ENCODE data around the gene RPGRIP1. TPM values are rescaled to one million over a fixed set of nuclear protein-coding genes. Genes with fewer than 3 reads are reported as not detected.

RPGRIP1 gene
- total and polyA plus RNA-seq, 2 of the 4 experiments (the other 2 are of a cell fraction): not detected

DNA sequence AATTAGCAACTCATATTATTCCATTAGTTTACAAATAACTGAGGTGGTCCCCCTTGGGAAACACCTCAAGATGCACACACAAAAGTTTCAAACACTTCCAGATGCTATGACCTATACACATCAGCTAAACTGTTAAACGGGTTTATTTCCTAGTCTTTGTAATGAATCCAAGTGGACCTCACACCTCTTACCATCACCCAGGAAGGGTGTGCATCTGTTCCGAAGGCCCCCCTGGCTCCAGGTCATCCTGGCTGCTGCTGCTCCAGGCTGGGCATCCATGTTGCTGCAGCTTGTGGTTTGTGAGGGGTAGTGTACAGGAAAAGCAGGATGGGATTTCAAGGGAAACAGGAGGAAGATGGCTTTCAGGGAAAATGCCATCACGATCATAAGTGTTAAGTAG, 17.5 kb upstream of the RPGRIP1 start:
- Histone ChIP-seq H3K27ac (ENCODE audit: insufficient read depth, low read length) (no peak overlapping the region), H3K14ac (replicated peaks; ENCODE audit: low read depth, low read length) (no peak overlapping the region), H2BK120ac (ENCODE audit: low read depth, low read length) (no peak overlapping the region), H4K8ac (ENCODE audit: low read depth in 2 of 2, low read length in 2 of 2) (no peak overlapping the region), H3K9me1 (ENCODE audit: insufficient read depth, low read length) (peaks cover 13% of the 10 kb centered on the region), H2BK5ac (ENCODE audit: low read depth, low read length, poor library complexity, severe bottlenecking) (no peak overlapping the region), H3K27me3 (ENCODE audit: control insufficient read depth, insufficient read depth, low read length) (no peaks in the 10 kb centered on the region), H3K56ac (ENCODE audit: extremely low read depth, insufficient read depth, low read length) (no peak overlapping the region), H3K4me1 (ENCODE audit: control insufficient read depth, insufficient read depth, low read length) (peaks cover 10% of the 10 kb centered on the region), H2BK20ac (ENCODE audit: low read depth, low read length) (no peak overlapping the region), H2BK15ac (ENCODE audit: low read depth, low read length) (no peak overlapping the region), H3K23ac (ENCODE audit: low read depth, low read length) (no peak overlapping the region), H3K18ac (ENCODE audit: low read depth, low read length) (no peak overlapping the region), H3K9me3 (ENCODE audit: control insufficient read depth, insufficient read depth, low read length) (no peaks in the 10 kb centered on the region), H3K4me2 (ENCODE audit: low read depth, low read length) (no peak overlapping the region), H3K36me3 (ENCODE audit: control insufficient read depth, insufficient read depth, low read length) (peaks cover 40% of the 10 kb centered on the region), H3K9ac (ENCODE audit: low read depth, low read length) (no peak overlapping the region), H4K20me1 (ENCODE audit: insufficient read depth, low read length) (peaks cover 98% of the 10 kb centered on the region), H2AK9ac (replicated peaks; ENCODE audit: low read depth, low read length, poor library complexity) (no peak overlapping the region), H3K4me3 (ENCODE audit: insufficient read depth, low read depth, low read length) (no peak overlapping the region), H3K4ac (ENCODE audit: low read depth, low read length) (no peak overlapping the region), H4K5ac (ENCODE audit: low read depth, low read length) (no peak overlapping the region), H2AFZ (replicated peaks; ENCODE audit: low read length, poor library complexity) (no peak overlapping the region), H2AK5ac (ENCODE audit: low read depth, low read length) (no peak overlapping the region), H4K91ac (ENCODE audit: insufficient read depth, low read depth, low read length) (no peak overlapping the region), H3K79me1 (ENCODE audit: low read depth in 1 of 2, low read length in 2 of 2) (peaks cover 9 to 38% of the 10 kb centered on the region in 2 experiments; a peak in 3 of 4 replicates)
- DNase-seq (no peak), ATAC-seq (ENCODE audit: low read depth) (no peak)
- ChIA-PET CTCF (no interaction called here), POLR2A (ENCODE audit: unreplicated experiment) (no interaction called here)
- in situ Hi-C loops (cut with MboI; ENCODE audit: low sequenced_read_pairs) (no loop called here), dilution Hi-C loops (cut with HindIII; ENCODE audit: low sequenced_read_pairs, unreplicated experiment) (no loop called here), intact Hi-C loops (cut with micrococcal nuclease) (no loop called here)
- TF ChIP-seq MAFK (IDR thresholded peaks at IDR 0.05; ENCODE audit: low read depth, low read length): no peak
- TF ChIP-seq POLR2A (IDR thresholded peaks at IDR 0.05; ENCODE audit: low read depth, low read length): no peak
- no peak for TF ChIP-seq CEBPB (IDR thresholded peaks at IDR 0.05; ENCODE audit: low read depth, low read length)
- no peak for TF ChIP-seq MXI1 (IDR thresholded peaks at IDR 0.05; ENCODE audit: borderline replicate concordance, low read depth, low read length)
- TF ChIP-seq, protein P1, sequence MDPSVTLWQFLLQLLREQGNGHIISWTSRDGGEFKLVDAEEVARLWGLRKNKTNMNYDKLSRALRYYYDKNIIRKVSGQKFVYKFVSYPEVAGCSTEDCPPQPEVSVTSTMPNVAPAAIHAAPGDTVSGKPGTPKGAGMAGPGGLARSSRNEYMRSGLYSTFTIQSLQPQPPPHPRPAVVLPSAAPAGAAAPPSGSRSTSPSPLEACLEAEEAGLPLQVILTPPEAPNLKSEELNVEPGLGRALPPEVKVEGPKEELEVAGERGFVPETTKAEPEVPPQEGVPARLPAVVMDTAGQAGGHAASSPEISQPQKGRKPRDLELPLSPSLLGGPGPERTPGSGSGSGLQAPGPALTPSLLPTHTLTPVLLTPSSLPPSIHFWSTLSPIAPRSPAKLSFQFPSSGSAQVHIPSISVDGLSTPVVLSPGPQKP (IDR thresholded peaks at IDR 0.05; ENCODE audit: borderline replicate concordance, low read depth, low read length): no peak
- TF ChIP-seq, protein P2, sequence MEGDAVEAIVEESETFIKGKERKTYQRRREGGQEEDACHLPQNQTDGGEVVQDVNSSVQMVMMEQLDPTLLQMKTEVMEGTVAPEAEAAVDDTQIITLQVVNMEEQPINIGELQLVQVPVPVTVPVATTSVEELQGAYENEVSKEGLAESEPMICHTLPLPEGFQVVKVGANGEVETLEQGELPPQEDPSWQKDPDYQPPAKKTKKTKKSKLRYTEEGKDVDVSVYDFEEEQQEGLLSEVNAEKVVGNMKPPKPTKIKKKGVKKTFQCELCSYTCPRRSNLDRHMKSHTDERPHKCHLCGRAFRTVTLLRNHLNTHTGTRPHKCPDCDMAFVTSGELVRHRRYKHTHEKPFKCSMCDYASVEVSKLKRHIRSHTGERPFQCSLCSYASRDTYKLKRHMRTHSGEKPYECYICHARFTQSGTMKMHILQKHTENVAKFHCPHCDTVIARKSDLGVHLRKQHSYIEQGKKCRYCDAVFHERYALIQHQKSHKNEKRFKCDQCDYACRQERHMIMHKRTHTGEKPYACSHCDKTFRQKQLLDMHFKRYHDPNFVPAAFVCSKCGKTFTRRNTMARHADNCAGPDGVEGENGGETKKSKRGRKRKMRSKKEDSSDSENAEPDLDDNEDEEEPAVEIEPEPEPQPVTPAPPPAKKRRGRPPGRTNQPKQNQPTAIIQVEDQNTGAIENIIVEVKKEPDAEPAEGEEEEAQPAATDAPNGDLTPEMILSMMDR (conservative IDR thresholded peaks at IDR 0.05; ENCODE audit: low read depth, low read length): no peak
- TF ChIP-seq BHLHE40 (IDR thresholded peaks at IDR 0.05; ENCODE audit: low read depth, low read length): no peak
- no peak for TF ChIP-seq NFE2L2 (IDR thresholded peaks at IDR 0.05; ENCODE audit: low read depth, low read length)
- TF ChIP-seq, protein P3, sequence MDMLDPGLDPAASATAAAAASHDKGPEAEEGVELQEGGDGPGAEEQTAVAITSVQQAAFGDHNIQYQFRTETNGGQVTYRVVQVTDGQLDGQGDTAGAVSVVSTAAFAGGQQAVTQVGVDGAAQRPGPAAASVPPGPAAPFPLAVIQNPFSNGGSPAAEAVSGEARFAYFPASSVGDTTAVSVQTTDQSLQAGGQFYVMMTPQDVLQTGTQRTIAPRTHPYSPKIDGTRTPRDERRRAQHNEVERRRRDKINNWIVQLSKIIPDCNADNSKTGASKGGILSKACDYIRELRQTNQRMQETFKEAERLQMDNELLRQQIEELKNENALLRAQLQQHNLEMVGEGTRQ (IDR thresholded peaks at IDR 0.05; ENCODE audit: low read depth, low read length): no peak
- TF ChIP-seq RFX5 (IDR thresholded peaks at IDR 0.05; ENCODE audit: low read depth, low read length): no peak
- TF ChIP-seq FOS (IDR thresholded peaks at IDR 0.05; ENCODE audit: low read depth, low read length): no peak
- no peak for TF ChIP-seq CHD1 (IDR thresholded peaks at IDR 0.05; ENCODE audit: low read depth, low read length)
- TF ChIP-seq MAZ (IDR thresholded peaks at IDR 0.05; ENCODE audit: borderline replicate concordance, low read depth, low read length): no peak
- TF ChIP-seq RAD21 (IDR thresholded peaks at IDR 0.05; ENCODE audit: low read length): no peak
- no peak for TF ChIP-seq SMC3 (IDR thresholded peaks at IDR 0.05; ENCODE audit: low read depth, low read length)
- no peak for TF ChIP-seq RCOR1 (IDR thresholded peaks at IDR 0.05; ENCODE audit: insufficient replicate concordance, low read length)
- BruUV-seq (replicated peaks): no TSS peak
- WGBS, 2 experiments (ENCODE audit: extremely low coverage in 2 of 2, insufficient read length in 1 of 2): no CpG with 5 or more reads among the region's 3 CpGs

Measured in IMR-90 (cell line).